Right lobe of liver (tissue), 6 donors: ENCODE data around the gene PDCL2. TPM values are rescaled to one million over a fixed set of nuclear protein-coding genes. Genes with fewer than 3 reads are reported as not detected.

Source experiments
- ATAC-seq, 4 donors: fragments of 200-7000 bp; cut with Tn5 transposase; one replicate each; pipeline ENCODE4 v1.9.1; 2020; ENCODE audit warnings: mild to moderate bottlenecking in 4 of 4, moderate library complexity in 4 of 4
- DNase-seq, 3 donors: peaks; one replicate each; pipeline ENCODE4 v3.0.0-alpha.2; 2020
- H3K27ac ChIP-seq, 3 donors: fragments of 200-600 bp; one replicate each; pipeline ENCODE4 v1.8.0; 2022
- H3K27me3 ChIP-seq, 2 donors: fragments of 200-600 bp; one replicate each; pipeline ENCODE4 v1.8.0; 2022
- H3K36me3 ChIP-seq, 4 donors: fragments of 200-600 bp; sonication (generic) in 1 of 4; one replicate each; pipeline versions ENCODE4 v1.5.1 to v1.8.0; 2017 to 2022; ENCODE audit warnings: control low read depth in 1 of 4
- H3K4me1 ChIP-seq, 4 donors: fragments of 200-600 bp; sonication (generic) in 1 of 4; one replicate each; pipeline versions ENCODE4 v1.5.1 to v1.8.0; 2017 to 2022; ENCODE audit warnings: control low read depth in 1 of 4
- H3K4me3 ChIP-seq, 3 donors: fragments of 200-600 bp; one replicate each; pipeline ENCODE4 v1.8.0; 2022
- H3K9me3 ChIP-seq, 4 donors: fragments of 200-600 bp; sonication (generic) in 1 of 4; one replicate each; pipeline versions ENCODE4 v1.5.1 to v1.8.0; 2017 to 2022; ENCODE audit warnings: control low read depth in 1 of 4
- POLR2A ChIP-seq: fragments of 450-650 bp; IDR thresholded peaks from one replicate; pipeline ENCODE4 v1.6.1; 2017; ENCODE audit warnings: antibody characterized with exemption, mild to moderate bottlenecking
- WGBS: methylation state at CpG from one replicate; pipeline ENCODE4 v1.1.6; 2018; ENCODE audit warnings: low coverage, low lambda C conversion rate; ENCODE audit not compliant: insufficient coverage; ENCODE audit errors: missing lambda C conversion rate; 5-methylcytosine and 5-hydroxymethylcytosine counted together
- intact Hi-C, 2 donors: fragments of 100-400 bp; cut with DNase I; formaldehyde crosslinking; loops; one replicate each; pipeline versions ENCODE4 v1.11.2 to v1.14.1; 2022
- total RNA-seq, 6 experiments: library from RNA; depleted of rRNA in 2 of 6; stranded (reverse); fragments of >200 nt in 2 of 6; fragmentation: NEBNext Ultra II Directional in 3 of 6; extraction: Animal tissue kit (Norgen Biotek cat#: 25700) in 3 of 6; gene quantifications; one replicate each; pipeline versions ENCODE4 v1.1.0 to v1.2.4, GENCODE V29; 2016 to 2023
- TF ChIP-seq, protein P1 (sequence below), 4 donors: fragments of 200-600 bp in 3 of 4; fragments of 450-650 bp in 1 of 4; IDR thresholded peaks; one replicate each; pipeline versions ENCODE4 v1.5.1 to v1.8.0; 2016 to 2022; ENCODE audit warnings: antibody characterized with exemption in 4 of 4, mild to moderate bottlenecking in 2 of 4
- donor health status: DM: no; HTN: yes; CAD: no.
- donor health status: DM: no; HTN: no; CAD: no.
- donor health status: DM: no; HTN: no; CAD: no.
- donor health status: DM: no; HTN: yes; CAD: no.
- donor health status: DM: no; HTN: yes; CAD: no.

The PDCL2 gene
- total RNA-seq, 6 experiments from 2014 or later: not detected

- peak; percentile 73 for TF ChIP-seq POLR2A
- TF ChIP-seq, protein P1, sequence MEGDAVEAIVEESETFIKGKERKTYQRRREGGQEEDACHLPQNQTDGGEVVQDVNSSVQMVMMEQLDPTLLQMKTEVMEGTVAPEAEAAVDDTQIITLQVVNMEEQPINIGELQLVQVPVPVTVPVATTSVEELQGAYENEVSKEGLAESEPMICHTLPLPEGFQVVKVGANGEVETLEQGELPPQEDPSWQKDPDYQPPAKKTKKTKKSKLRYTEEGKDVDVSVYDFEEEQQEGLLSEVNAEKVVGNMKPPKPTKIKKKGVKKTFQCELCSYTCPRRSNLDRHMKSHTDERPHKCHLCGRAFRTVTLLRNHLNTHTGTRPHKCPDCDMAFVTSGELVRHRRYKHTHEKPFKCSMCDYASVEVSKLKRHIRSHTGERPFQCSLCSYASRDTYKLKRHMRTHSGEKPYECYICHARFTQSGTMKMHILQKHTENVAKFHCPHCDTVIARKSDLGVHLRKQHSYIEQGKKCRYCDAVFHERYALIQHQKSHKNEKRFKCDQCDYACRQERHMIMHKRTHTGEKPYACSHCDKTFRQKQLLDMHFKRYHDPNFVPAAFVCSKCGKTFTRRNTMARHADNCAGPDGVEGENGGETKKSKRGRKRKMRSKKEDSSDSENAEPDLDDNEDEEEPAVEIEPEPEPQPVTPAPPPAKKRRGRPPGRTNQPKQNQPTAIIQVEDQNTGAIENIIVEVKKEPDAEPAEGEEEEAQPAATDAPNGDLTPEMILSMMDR (IDR thresholded peaks at IDR 0.05): peak; percentile 48 to 61 (median 58)
- Histone ChIP-seq H3K4me1 (peaks cover 0 to 14% (median 3%) of the 10 kb centered on the region in 4 donors), H3K27ac (peak within 1 kb of the TSS; percentile 97 to 99 (median 98)), H3K27me3 (no peaks in the 10 kb centered on the region), H3K4me3 (peak within 1 kb of the TSS; percentile 88 to 95 (median 93)), H3K9me3 (no peaks in the 10 kb centered on the region), H3K36me3 (no peaks in the 10 kb centered on the region)
- WGBS: 0% methylated on average over 10 of the region's 71 CpGs
- ATAC-seq (peak; percentile 84 to 91 (median 88)), DNase-seq (peak; percentile 89 to 92 (median 91))
- intact Hi-C loops: no loop called here
Observed at GRCh38 chr4:55546756-55547465, 45.1 kb downstream of the PDCL2 start, which contains the start of gene CLOCK. CLOCK (minus strand) TSS chr4:55546909; CDS start chr4:55482785, 64,124 bp downstream.

DNA sequence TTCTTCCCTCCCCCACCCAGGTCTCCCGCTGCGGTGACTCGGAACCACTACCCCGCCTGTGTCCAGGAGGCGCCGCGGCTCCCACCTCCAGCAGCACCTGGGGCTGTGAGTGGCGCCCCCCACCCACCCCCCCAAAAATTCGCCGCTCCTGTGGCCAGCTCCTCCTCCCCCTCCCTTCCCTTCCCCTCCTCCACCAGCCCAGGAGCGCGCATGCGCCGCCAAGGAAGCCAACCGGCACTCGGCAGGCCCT is 45.6 kb downstream of the PDCL2 start:
- Histone ChIP-seq H3K36me3 (no peaks in the 10 kb centered on the region), H3K9me3 (no peaks in the 10 kb centered on the region), H3K27me3 (no peaks in the 10 kb centered on the region), H3K4me3 (peak overlapping the region; percentile 88 to 95 (median 93)), H3K27ac (peak overlapping the region; percentile 97 to 99 (median 98)), H3K4me1 (peaks cover 0 to 14% (median 3%) of the 10 kb centered on the region in 4 donors)
- ATAC-seq (peak; percentile 78 to 86 (median 82)), DNase-seq (no peak)
- TF ChIP-seq, protein P1 (IDR thresholded peaks at IDR 0.05): no peak
- no peak for TF ChIP-seq POLR2A
- intact Hi-C loops: no loop called here
- no CpG with 5 or more reads among the region's 16 CpGs for WGBS

DNA sequence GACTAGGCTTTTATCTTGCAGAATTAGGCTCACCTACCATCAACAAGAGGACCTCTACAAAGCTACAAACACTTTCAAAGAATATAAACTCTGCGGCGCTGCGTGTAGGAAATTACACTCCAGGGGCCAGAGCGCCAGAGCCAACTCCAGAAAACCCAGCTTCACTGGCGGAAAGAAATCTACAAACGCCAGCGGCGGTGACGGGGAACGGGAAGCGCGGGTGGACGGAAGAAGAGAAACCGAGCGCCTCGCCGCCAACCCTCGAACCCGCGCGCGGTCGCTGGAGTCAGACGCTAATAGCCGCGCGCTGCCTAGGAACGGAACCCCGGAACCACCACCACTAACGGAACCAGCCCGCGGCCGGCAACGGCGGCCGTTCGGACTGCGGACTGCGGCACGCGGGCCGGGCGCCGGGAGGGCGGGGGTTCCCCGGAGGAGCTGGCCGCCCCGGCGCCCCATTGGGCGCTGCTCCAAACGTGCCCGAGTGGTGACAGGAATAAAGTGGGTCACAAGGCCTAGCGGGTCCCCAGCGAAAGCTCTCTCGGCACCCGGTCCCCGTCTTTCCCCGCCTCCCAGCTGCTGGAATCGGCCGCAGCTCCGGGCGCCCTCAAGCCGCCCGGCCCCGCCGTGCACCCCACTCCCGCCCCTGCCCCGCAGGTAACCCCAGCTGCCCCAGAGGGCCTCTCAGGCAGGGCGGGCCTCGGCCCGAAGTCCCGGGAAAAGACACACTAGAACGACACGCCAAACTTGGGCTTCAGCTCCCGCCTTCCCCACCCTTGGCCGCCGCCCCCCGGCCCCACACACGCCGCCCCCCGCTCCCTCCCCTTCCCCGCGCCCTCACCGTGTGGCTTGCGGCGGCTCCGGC is 46.2 kb downstream of the PDCL2 start:
- Histone ChIP-seq H3K4me3 (peak overlapping the region; percentile 88 to 95 (median 93)), H3K9me3 (no peaks in the 10 kb centered on the region), H3K27me3 (no peaks in the 10 kb centered on the region), H3K36me3 (no peaks in the 10 kb centered on the region), H3K27ac (peak overlapping the region; percentile 97 to 99 (median 98)), H3K4me1 (peaks cover 0 to 14% (median 3%) of the 10 kb centered on the region in 4 donors)
- intact Hi-C loops: no loop called here
- DNase-seq (peak; percentile 87 to 92 (median 91)), ATAC-seq (peak; percentile 69 to 84 (median 81))
- WGBS: 0% methylated on average over 14 of the region's 87 CpGs
- peak; percentile 28 for TF ChIP-seq POLR2A
- TF ChIP-seq, protein P1 (IDR thresholded peaks at IDR 0.05): no peak

GRCh38 chr4:55545151-55545550 is 46.9 kb downstream of the PDCL2 start:
- Histone ChIP-seq H3K4me3 (peak overlapping the region; percentile 88 to 95 (median 93)), H3K4me1 (peaks cover 0 to 14% (median 3%) of the 10 kb centered on the region in 4 donors), H3K9me3 (no peaks in the 10 kb centered on the region), H3K27me3 (no peaks in the 10 kb centered on the region), H3K27ac (peak overlapping the region in 2 of 3 donors; percentile 97 to 98), H3K36me3 (no peaks in the 10 kb centered on the region)
- WGBS: 3% methylated on average over 6 of the region's 6 CpGs
- ATAC-seq: no peak
- DNase-seq: no peak
- intact Hi-C loops: no loop called here
- TF ChIP-seq, protein P1 (IDR thresholded peaks at IDR 0.05): no peak
- no peak for TF ChIP-seq POLR2A
